D721Med (cell line): Measurements from ENCODE around the gene USP34.

Experiments used
- DNase-seq: peaks from one replicate; pipeline ENCODE4 v3.0.0; 2011; ENCODE audit warnings: low spot score; ENCODE audit not compliant: insufficient read length
- FAIRE-seq: peaks from 2 replicates; lab custom pipeline; 2011; peaks lifted over from hg19 to GRCh38; lab: Jason Lieb, UNC
- TF ChIP-seq, protein P1 (sequence below): IDR thresholded peaks from 2 replicates; pipeline ENCODE4 v1.5.1; 2012; ENCODE audit warnings: mild to moderate bottlenecking, control low read depth; ENCODE audit not compliant: insufficient read depth; ENCODE audit errors: missing control alignments

The USP34 gene

DNA sequence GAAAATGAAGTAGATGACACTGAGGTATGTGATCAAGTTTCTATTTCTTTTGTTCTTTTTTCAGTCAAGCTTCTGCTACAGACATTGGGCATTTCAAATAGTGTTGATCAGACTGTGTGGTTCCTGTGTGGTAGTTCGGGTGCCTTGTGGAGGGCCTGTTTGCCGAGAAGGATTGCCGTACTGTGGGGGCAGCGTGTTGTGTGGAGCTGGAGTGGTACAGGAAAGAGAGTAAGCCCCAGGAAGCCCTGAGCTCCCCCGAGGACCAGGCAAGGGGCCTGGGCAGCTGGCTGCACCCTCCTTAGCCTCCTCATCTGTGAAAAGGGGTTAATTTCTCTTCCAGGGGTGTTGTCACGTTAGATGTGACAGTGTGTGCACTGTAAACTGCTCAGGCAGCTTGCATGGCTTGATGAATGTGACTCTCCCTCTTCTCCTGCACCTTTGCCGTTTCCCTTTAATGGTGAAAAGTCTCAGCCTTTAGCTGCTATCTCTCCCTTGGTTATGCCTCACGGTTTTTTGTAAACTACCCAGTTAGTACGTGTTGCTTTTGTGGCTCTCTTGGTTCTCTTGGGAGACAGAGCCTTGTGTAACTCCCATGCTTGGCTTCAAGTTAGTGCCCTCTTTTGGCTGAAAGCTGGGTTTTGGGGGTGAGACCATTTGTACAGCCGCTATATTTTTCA is 289.4 kb downstream of the USP34 start:
- no peak for FAIRE-seq
- TF ChIP-seq, protein P1, sequence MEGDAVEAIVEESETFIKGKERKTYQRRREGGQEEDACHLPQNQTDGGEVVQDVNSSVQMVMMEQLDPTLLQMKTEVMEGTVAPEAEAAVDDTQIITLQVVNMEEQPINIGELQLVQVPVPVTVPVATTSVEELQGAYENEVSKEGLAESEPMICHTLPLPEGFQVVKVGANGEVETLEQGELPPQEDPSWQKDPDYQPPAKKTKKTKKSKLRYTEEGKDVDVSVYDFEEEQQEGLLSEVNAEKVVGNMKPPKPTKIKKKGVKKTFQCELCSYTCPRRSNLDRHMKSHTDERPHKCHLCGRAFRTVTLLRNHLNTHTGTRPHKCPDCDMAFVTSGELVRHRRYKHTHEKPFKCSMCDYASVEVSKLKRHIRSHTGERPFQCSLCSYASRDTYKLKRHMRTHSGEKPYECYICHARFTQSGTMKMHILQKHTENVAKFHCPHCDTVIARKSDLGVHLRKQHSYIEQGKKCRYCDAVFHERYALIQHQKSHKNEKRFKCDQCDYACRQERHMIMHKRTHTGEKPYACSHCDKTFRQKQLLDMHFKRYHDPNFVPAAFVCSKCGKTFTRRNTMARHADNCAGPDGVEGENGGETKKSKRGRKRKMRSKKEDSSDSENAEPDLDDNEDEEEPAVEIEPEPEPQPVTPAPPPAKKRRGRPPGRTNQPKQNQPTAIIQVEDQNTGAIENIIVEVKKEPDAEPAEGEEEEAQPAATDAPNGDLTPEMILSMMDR = no peak
- DNase-seq = no peak

DNA sequence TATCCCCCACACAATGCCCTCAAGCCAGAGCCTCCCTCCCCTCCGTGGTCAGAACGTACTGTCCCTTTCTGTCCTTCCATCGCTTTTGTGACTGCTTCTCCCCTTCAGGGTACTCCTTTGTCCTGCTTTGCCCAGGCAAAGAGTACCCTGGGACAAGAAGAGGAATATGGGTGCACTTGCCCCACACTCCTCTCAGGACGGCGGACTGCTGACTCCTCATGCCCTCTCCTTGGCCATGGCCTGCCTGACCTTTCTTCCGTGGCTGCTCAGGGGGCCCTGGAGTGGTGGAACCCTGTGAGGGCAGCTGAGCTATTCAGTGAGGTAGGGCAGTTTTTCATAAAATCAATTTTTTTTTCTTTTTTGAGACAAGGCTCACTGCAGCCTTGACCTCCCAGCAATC is 290.2 kb downstream of the USP34 start:
- FAIRE-seq (no peak), DNase-seq (no peak)
- TF ChIP-seq, protein P1 = no peak

DNA sequence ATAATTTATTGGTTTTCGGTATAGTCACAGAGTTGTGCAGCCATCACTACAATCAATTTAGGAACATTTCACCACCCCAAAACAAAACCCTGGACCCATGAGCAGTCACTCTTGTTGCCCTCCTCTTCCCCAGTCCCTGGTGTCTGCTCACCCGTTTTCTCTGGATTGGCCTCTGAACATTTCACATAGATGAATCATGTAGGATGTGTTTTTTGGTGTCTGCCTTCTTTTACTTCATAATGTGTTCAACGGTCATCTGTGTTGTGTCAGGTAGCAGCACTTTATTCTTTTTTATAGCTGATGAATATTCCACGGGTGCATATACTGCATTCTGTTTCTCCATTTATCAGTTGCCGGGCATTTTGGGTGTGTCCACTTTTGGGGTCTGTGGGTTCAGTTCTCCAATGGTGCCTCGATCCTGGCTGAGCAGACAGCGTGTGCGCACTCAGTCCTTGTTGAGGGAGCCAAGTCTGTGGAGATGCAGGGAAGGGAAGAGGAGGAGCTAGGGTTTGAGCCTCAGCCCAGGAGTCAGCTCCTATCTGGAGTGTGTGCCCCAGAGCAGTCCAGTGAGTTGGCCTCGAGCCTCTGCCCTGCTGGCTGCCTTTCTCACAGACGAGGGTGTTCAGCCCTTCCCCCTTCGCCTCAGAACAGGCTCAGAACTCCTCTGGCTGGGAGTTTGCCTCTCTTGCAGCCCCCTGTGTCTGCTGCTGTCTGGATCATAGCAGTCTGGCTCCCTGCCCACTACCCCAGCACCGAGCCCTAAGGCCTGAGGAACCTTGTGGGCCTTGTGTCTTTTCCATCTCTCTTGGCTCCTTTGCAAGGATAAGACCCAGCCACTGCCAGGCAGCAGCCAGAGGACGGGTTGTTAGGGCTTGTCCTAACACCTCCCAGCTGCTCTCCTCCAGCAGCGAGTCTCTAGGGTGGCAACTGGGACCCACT is 290.9 kb downstream of the USP34 start:
- no peak for DNase-seq
- TF ChIP-seq, protein P1 = no peak
- FAIRE-seq = no peak

DNA sequence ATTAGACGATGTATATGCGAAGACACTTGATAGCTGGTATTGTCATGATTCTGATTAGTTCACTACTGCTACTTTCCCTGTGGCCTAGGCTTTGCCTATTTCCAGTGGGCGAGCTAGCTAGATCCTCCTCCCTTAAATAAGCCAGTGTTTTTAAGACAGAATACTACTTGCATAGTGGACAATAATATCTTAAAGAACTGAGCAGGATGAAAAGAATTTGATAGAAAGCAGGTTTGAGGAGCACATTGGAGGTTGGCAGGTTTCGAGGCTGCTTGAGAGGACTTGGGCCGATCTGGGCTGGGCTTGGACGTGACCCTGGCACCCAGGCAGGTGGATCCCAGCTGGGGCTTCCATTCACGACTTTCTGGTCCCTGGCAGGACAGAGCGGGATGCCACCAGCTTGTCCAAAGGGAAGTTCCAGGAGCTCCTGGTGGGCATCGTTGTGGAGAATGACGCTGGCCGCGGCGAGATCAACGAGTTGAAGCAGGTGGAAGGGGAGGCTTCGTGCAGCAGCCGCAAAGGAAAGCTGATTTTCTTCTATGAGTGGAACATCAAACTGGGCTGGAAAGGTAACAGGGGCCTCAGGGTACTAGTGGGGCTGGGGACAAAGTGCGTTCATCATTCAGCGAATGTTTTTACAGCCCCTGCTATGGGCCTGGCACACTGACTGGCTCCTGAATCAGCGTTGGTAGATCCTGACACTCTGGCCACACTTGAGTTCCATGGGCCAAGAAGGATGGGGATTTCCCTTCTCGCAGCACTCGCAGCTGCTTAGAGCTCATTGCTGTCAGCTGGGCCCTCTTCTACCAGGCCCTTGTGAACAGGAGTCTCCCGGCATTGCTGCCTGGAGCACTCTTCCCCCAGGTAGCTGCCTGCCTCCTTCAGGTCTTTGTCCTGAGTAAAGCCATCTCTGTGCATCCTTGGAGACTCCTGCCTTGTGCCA is 292.0 kb downstream of the USP34 start:
- TF ChIP-seq, protein P1 = no peak
- DNase-seq = no peak
- FAIRE-seq = no peak

DNA sequence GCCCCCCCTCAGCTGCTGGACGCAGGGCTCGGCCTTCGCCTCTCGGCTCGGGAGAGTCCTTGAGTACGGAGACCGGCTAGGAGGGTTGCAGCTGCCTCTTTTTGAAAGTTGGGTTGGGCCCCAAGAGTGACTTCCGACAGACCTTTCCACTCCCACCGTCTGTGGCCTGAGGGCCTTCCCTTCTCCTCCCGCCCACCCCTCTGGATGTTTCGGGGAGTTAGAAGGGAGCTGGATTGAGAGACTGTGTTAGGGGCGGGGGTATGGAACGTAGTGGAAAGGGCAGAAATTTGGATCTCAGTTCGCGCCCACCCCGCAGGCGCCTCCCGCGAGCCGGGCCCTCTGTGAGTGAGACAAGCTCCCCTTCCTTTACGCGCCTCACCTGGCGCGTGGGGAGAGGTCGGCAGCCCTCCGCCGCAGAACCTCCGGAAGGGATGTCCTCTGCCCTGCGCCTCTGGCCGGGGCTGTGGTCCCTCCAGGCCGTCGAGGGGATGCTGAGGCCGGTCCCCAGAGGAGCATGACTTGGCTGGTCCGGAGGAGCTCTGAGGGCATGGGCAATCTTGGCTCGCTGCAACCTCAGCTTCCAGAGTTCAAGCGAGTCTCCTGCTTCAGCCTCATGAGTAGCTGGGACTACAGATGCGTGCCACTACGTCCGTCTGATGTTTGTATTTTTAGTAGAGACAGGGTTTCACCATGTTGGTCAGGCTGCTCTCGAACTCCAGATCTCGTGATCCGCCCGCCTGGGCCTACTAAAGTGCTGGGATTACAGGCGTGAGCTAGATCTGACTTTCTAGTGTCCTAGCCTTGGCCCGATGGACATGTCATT is 292.9 kb downstream of the USP34 start:
- FAIRE-seq (no peak), DNase-seq (no peak)

More for the DNA sequence above, 292.9 kb downstream of the USP34 start:
- TF ChIP-seq, protein P1 = no peak
